Measurements from ENCODE around the gene CEP131.

Gene CEP131

GRCh38 chr17:81197409-81197795, 25.4 kb downstream of the CEP131 start:
- DNase-seq: no peak

GRCh38 chr17:81196505-81197408, 26.0 kb downstream of the CEP131 start:
- no peak for DNase-seq

- no peak for DNase-seq
Observed at GRCh38 chr17:81195941-81196495, 26.7 kb downstream of the CEP131 start.

DNA sequence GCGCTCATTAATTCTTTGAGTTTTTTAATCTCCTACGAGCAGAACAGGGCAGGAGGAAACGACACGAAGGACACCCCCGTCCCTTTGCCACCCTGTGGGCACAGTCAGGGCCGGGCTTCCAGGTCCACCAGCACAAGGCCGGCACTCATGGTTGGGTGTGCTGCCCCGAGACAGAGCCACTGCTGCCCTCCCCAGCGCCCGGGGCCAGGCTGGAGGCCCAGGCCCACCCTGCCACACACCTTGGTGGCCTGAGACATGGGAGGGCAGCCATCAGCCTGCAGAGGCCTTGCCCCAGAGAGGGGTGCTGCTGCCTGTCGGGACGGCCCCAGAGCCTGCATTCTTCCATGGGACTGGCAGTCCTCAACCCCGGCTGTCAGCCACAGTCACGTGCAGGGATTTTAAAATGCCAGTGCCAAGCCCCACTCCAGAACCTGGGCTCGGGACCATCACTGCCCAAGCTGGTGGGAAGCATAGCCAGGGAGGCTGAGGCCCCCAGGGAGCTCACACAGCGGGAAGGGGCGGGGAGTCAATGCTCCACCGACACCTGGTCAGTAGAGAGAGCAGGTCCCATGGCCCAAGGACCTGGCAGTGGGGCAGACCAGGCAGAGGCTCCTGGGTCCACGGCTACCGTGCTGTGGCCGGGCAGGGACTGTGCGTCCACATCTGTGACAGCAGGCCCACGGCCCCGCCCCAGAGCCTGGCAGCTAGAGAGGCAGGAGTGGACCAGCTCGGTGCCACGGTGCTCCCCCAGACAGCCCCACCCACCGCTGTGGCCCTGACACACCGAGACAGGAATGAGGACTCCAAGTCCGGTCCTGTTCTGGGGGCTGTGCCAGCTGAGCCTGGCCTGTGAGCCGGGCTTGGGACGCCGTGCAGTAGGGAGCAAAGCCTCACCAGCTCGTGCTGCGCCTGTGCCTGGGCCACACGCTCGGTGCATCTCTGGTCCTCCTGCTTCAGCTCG, 27.5 kb downstream of the CEP131 start:
- no peak for DNase-seq

DNA sequence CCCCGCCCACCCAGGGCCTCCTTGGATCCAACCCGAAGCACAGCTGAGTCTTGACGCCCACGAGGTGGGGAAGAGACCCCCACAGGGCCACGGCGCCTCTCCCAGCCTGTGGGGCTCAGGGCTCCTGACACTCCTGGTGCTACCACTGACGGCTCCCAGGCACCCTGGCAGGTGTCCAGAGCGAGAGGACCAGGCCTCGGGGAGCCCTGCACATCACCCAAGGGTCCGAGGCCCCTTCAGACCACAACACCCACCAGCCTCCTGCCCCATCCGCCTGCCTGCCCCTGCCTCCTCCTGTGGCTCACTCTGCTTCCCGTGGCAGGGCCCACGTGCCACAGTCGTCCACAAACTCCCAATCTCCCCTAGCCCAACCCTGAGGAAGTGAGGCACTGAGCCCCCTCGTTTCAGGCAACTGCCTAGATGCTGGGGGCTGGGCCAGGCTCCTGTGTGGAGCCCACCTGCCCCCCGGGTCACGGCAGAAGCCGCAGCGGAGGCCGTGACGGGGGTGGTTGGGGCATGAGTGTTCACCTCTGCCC, 28.5 kb downstream of the CEP131 start:
- no peak for DNase-seq

DNA sequence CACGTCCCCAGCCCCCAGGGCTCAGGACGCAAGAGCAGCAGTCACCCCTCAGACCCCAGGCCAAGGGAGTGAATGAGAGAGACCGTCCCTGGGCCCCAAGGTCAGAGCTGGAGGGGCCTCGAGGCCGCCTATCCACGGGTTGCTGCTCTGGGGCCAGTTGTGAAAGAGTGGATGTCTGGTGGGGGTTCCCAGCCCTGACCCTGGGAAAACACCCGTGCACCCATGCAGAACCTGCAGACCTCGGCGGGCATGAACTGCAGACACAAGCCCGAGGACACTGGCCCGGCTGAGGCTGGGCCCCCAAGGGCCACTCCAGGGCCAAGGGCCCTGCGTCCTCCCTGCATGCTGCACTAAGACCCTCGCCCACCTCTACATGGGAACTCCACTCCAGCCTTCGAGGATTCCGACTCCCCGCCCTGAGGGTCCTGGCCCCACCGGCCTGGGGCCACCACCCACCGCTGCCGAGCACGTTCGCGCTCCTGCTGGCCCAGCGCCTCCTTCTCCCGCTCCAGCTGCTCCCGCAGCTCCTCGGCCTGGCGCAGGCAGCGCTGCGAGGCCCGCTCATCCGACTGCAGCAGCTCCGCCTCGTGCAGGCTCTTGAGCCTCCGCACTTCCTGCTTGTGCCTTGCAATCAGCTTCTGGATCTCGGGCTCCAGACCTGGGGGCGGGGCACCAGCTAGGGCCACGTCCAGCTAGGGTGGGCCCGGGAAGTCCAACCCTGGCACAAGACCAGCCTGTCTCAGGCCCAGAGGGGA, 29.1 kb downstream of the CEP131 start:
- no peak for DNase-seq

GRCh38 chr17:81193051-81193410, 29.7 kb downstream of the CEP131 start:
- DNase-seq: no peak

- no peak for DNase-seq
Observed at GRCh38 chr17:81192386-81193050, 30.2 kb downstream of the CEP131 start.

GRCh38 chr17:81191646-81192045, 31.1 kb downstream of the CEP131 start:
- DNase-seq: no peak

- DNase-seq: no peak
Observed at GRCh38 chr17:81191116-81191515, 31.6 kb downstream of the CEP131 start.

GRCh38 chr17:81190591-81190990, 32.2 kb downstream of the CEP131 start:
- DNase-seq: no peak

DNA sequence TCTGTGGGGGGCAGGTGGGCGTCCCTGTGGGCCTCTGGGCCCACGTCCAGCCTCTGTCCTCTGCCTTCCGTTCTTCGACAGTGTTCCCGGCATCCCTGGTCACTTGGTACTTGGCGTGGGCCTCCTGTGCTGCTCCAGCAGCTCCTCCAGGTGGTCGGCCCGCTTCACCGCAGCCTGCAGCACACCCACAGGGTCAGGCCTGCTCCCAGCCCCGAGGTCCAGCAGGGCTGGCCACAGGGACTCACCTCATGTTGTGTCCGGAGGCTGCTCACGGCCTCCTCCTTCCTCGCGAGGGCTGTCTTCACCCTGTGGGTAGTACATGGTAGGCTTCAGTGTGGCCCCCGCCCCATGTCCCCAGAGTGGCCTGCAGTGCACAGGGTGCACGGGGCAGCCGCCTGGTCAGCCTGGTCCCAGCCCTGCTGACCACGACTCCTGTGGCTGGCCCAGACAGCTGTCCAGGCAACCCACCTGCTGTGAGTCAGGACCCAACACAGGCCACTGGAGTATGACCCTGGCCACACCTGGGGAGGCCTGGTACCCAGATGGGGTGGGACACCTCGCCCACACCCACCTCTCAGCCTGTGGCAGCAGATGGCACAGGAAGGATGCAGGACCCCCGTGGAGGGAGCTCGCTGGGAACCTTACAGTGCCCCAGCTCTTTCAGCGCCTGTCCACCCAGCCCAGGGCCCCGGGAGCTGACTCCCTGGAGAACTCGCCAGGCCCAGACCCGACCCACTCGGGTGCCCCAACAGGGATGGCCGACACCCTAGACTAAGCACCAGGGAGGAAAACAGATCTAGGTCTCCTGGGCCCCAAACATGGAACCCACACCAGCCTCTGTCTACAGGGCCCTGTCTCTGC, 32.9 kb downstream of the CEP131 start:
- no peak for DNase-seq

- DNase-seq: no peak
Observed at GRCh38 chr17:81189016-81189415, 33.7 kb downstream of the CEP131 start.

GRCh38 chr17:81188491-81188840, 34.3 kb downstream of the CEP131 start:
- DNase-seq: no peak

GRCh38 chr17:81187586-81188490, 34.9 kb downstream of the CEP131 start:
- no peak for DNase-seq

DNA sequence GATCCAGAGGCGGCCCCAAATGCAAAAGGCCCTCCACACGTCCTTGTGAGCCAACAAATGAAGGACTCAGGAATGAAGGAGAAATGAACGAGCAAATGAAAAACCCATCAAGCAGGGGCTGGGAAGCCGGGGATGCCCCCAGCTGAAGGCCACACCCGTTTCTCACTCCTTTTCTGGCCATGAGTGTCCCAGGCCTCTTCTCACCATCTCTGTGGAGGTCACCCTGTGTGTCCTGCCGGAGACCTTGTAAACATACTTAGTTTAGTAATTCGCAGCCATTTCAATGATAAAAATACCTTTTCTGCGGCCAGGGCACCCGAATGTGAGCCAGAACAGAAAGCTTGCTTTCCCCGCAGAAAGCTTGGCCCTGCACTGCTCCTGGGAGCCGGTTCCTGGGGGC, 35.6 kb downstream of the CEP131 start:
- DNase-seq: no peak

DNA sequence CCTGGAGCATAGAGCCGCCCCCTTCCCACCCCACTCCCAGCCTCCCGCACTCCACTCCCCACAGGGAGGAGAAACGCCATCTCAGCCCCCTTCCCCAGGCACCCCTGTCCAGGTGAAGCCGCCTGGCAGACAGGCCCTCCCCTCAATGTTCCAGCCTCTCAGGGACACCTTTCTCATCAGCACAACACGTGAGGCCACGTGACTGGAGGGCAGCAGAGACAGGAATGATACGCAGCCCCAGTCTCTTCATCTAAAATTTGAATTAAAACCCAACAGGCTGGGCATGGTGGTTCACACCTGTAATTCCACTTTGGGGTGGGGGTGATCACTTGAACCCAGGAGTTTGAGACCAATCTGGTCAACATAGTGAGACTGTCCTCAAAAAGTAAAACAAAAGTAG, 36.6 kb downstream of the CEP131 start:
- no peak for DNase-seq

- DNase-seq: no peak
Observed at GRCh38 chr17:81184555-81184954, 38.2 kb downstream of the CEP131 start.

GRCh38 chr17:81183807-81184206, 39.0 kb downstream of the CEP131 start:
- DNase-seq: no peak

- no peak for DNase-seq
Observed at GRCh38 chr17:81183316-81183715, 39.4 kb downstream of the CEP131 start.
